Measurements from ENCODE around the gene MFAP4. TPM values are rescaled to one million over a fixed set of nuclear protein-coding genes. Genes with fewer than 3 reads are reported as not detected.
A peak's percentile ranks its signal among the peaks of the same experiment; 100 is the strongest.

Gene MFAP4
- total RNA-seq, 3 donors from 2014 or later, result 0.13 to 0.48 (median 0.30) TPM

DNA sequence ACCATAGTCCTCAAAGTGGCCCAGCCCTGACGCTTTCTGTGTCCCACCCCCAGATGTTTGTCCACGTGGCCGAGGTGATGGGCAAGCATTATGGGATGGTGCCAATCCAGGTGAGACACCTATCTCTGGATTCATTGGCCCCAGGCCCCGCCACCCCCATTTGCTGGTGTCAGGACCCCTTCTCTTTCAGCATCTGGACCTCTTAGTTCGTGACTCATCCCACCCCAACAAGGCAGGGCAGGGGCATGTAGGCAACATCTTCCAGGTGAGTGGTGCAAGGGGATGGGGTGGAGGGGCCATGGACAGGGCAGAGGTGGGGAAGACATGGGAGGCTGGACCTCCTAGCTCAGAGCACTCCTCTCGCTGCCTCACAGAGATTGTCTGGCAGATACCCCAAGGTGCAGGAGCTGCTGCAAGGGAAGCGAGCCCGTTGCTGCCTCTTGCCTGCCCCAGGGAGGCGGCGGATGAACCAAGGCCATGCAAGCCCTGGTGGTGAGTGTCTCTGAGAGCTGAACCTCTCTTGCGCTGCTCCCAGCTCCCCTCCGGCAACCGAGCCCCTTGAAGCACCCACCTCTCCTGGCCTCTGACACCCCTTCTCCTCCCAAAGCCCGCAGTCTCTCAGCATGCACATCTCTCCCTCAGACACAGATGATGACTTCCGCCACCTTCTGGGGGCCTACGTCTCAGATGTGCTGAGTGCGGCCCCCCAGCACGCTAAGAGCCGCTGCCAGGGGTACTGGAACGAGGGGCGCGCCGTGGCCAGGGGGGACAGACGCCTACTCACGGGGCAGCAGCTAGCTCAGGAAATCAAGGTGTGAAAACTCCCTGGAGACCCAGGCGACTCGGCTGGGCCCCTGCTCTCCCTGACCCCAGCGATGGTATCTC is 27.6 kb upstream of the MFAP4 start:
- no peak overlapping the region for H3K4me3 Mint-ChIP-seq
- ATAC-seq, result no peak
- peaks cover 4% of the 10 kb centered on the region for H3K27me3 Mint-ChIP-seq (ENCODE audit: low read depth)
- no peak for DNase-seq
- no peaks in the 10 kb centered on the region for H3K36me3 Mint-ChIP-seq (ENCODE audit: insufficient read depth)
- H3K4me1 Mint-ChIP-seq (ENCODE audit: low read depth), result peaks cover 13% of the 10 kb centered on the region
- H3K9me3 Mint-ChIP-seq, result no peaks in the 10 kb centered on the region

DNA sequence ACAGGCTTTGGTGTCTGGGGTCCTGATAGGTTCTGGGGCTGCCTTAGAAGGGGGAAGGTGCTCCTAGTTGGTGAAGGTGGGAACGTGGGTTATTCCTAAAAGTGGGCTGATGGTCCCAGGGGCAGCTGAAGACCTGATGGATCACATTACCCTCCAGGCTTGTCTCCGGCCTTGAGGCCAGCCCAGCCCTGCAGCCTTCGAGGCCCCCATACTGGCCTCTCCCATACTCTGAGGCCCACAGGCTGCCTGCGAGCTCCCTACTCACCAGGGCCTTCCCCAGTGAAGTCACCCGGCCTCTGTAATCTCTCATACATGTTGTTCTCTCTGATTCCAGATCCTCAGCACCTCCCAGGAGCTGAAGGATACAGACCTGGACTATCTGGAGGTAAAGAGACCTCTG is 26.8 kb upstream of the MFAP4 start:
- H3K4me3 Mint-ChIP-seq, result no peak overlapping the region

DNA sequence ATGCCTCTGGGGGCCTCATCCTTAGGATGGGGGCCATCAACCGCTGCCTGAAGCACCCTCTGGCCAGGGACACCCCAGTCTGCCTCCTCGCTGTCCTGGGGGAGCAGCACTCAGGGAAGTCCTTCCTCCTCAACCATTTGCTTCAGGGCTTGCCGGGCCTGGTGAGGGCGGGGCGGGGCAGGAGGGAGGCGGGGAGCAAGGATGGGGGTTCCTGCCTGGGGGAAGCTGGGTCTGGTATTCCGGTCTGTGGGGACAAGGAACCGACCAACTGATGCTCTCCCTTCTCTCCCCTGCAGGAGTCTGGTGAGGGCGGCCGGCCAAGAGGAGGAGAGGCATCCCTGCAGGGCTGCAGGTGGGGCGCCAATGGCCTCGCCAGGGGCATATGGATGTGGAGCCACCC is 26.0 kb upstream of the MFAP4 start:
- Mint-ChIP-seq H3K27me3 (ENCODE audit: low read depth) (peaks cover 4% of the 10 kb centered on the region), H3K36me3 (ENCODE audit: insufficient read depth) (no peaks in the 10 kb centered on the region), H3K9me3 (no peaks in the 10 kb centered on the region), H3K4me1 (ENCODE audit: low read depth) (peaks cover 7% of the 10 kb centered on the region), H3K4me3 (no peak overlapping the region)
- DNase-seq (no peak), ATAC-seq (no peak)

More for the DNA sequence above, 26.8 kb upstream of the MFAP4 start:
- Mint-ChIP-seq H3K4me1 (ENCODE audit: low read depth) (peaks cover 13% of the 10 kb centered on the region), H3K9me3 (no peaks in the 10 kb centered on the region), H3K36me3 (ENCODE audit: insufficient read depth) (no peaks in the 10 kb centered on the region), H3K27me3 (ENCODE audit: low read depth) (peaks cover 4% of the 10 kb centered on the region)
- ATAC-seq (no peak), DNase-seq (no peak)

DNA sequence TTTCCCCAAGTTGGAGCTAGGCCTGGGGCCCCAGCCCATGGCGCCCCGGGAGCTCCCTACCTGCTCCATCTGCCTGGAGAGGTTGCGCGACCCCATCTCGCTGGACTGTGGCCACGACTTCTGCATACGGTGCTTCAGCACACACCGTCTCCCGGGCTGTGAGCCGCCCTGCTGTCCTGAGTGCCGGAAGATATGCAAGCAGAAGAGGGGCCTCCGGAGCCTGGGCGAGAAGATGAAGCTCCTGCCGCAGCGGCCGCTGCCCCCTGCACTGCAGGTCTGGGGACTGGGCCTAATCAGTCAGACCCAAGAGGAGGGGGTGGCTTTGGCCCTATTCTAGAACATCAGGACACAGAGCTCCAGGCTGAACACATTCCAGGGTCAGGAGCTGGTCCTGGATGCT is 25.5 kb upstream of the MFAP4 start:
- H3K4me3 Mint-ChIP-seq, result no peak overlapping the region
- peaks cover 4% of the 10 kb centered on the region for H3K27me3 Mint-ChIP-seq (ENCODE audit: low read depth)
- no peak for ATAC-seq
- no peaks in the 10 kb centered on the region for H3K36me3 Mint-ChIP-seq (ENCODE audit: insufficient read depth)
- H3K4me1 Mint-ChIP-seq (ENCODE audit: low read depth), result peaks cover 2% of the 10 kb centered on the region
- no peak for DNase-seq
- no peaks in the 10 kb centered on the region for H3K9me3 Mint-ChIP-seq

DNA sequence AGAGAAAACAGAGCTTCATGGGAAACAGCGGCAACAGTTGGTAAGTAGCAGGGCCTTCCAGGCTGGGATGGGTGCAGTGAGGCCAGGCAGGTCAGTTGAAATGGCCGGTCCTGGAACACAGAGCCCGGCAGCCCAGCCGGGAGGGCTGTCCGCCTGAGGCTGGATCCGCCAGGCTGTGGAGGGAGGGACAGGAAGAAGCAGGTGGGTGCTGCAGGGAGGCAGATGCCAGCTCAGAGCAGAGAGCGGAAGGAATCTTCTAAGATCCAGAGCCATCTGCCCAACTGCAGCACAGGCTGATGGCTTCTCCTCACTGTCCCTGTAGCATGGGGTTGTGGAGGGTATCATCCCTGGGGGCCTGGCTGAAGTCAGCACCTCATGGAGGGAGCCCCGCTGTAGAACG is 24.6 kb upstream of the MFAP4 start:
- H3K9me3 Mint-ChIP-seq, result no peaks in the 10 kb centered on the region
- DNase-seq (no peak), ATAC-seq (no peak)
- H3K27me3 Mint-ChIP-seq (ENCODE audit: low read depth), result peaks cover 4% of the 10 kb centered on the region
- H3K4me1 Mint-ChIP-seq (ENCODE audit: low read depth), result no peaks in the 10 kb centered on the region
- H3K4me3 Mint-ChIP-seq, result no peak overlapping the region
- no peaks in the 10 kb centered on the region for H3K36me3 Mint-ChIP-seq (ENCODE audit: insufficient read depth)

DNA sequence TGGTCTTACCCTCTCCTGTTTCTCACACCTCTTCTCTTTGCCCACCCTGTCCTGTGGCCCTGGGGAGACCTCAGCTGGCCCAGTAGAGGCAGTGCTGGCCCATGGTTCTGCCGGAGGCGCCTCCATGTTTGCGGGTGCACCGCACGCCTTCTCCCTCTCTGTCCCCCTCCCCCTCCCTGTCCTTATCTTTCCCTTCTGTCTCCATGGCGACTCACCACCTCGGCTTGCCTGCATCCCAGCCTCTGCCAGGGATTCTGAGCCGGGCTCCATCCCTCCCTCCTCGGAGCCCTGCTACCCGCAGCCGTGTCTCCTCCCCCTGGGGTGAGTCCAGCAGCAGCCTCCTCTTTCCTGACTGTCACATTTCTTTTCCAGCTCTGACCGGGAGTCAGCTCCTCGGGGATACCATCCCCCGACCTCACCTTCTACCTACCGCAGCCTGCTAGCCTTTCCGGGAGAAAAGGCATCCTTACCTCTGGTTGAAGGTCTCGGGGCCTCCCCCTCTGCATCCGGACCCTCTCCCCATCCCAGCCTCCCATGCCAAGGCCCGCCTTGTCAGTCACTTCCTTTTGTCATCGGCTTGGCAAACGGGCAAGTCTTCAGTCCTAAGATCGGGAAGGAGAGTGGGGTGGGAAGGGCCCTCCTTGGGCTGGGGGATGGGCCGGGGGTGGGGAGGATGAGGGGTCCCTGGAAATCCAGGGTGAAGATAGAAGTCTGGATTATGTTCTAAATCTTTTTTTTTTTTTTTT is 24.1 kb upstream of the MFAP4 start, which contains the start of gene RNF112:
Gene RNF112 (plus strand): TSS at position 358 of the 746 bp plus-strand sequence. CDS start 177 bp downstream, at position 535.
- Mint-ChIP-seq H3K27me3 (ENCODE audit: low read depth) (peaks cover 4% of the 10 kb centered on the region), H3K36me3 (ENCODE audit: insufficient read depth) (no peaks in the 10 kb centered on the region), H3K4me3 (no peak within 1 kb of the TSS), H3K9me3 (no peaks in the 10 kb centered on the region), H3K4me1 (ENCODE audit: low read depth) (no peaks in the 10 kb centered on the region)
- DNase-seq, result no peak
- ATAC-seq, result no peak

DNA sequence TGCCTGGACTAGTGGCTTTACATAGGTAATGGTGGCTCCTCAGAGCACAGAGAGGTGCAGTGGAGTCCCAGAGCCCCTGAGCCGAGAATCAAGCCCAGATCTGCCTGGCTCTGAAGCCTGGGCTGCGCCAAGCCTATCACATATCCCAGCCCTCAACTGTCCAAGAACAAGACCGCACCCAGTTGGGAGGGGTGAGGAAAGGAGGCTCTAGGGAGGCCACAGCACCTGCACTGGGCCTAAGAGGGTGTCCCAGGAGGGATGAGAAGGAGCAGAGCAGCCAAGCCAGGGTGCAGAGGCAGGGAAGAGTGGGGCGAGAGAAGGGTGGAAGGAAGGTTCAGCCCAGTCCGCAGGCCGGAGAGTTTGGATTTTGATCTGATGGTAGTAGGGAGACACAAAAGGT is 23.1 kb upstream of the MFAP4 start:
- no peak for DNase-seq
- Mint-ChIP-seq H3K36me3 (ENCODE audit: insufficient read depth) (no peaks in the 10 kb centered on the region), H3K4me1 (ENCODE audit: low read depth) (no peaks in the 10 kb centered on the region), H3K9me3 (no peaks in the 10 kb centered on the region), H3K4me3 (no peak overlapping the region), H3K27me3 (ENCODE audit: low read depth) (peaks cover 4% of the 10 kb centered on the region)
- ATAC-seq, result no peak

DNA sequence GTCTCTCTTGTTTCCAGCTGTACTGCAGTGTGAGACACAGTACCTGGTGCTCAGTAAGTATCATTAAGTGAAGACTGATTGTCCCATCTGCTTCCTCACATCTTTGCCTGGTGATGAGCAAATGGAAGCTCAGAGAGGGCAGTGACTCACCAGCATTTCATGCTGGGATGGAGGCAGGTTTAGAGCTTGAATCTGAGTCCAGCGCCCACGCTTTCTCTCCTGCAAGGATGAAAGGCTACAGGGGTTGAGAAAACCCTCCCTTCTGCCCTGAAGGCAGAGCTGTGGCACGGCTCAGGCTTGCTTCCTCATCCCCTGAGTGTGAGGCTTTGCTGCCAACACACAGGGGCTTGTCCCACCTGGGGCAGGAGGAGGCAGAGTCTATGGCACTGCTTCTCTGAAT is 22.5 kb upstream of the MFAP4 start:
- ATAC-seq (peak; percentile 18 to 56), DNase-seq (no peak)
- H3K27me3 Mint-ChIP-seq (ENCODE audit: low read depth), result peaks cover 4% of the 10 kb centered on the region
- no peaks in the 10 kb centered on the region for H3K4me1 Mint-ChIP-seq (ENCODE audit: low read depth)
- no peak overlapping the region for H3K4me3 Mint-ChIP-seq
- no peaks in the 10 kb centered on the region for H3K9me3 Mint-ChIP-seq
- no peaks in the 10 kb centered on the region for H3K36me3 Mint-ChIP-seq (ENCODE audit: insufficient read depth)

DNA sequence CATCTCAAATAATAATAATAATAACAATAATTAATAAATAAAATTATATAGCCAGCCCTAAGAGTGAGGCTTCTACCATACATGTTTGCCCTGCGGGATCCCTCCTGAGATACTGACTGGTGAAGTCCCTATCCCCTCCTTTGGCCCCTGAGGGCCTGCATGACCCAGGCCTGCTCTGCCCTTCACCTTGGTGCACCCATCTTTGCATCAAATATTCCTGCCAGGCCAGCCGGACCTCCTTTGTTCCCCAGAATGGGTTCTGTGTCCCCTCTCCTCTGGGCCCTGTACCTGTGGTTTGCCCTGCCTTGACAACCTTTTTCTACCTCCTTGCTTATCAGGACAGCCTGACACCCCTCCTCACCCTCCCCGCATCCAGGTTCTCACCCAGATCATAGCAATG is 22.1 kb upstream of the MFAP4 start:
- DNase-seq, result no peak
- no peaks in the 10 kb centered on the region for H3K4me1 Mint-ChIP-seq (ENCODE audit: low read depth)
- H3K36me3 Mint-ChIP-seq (ENCODE audit: insufficient read depth), result no peaks in the 10 kb centered on the region
- H3K27me3 Mint-ChIP-seq (ENCODE audit: low read depth), result peaks cover 4% of the 10 kb centered on the region
- H3K9me3 Mint-ChIP-seq, result no peaks in the 10 kb centered on the region
- no peak for ATAC-seq
- no peak overlapping the region for H3K4me3 Mint-ChIP-seq

DNA sequence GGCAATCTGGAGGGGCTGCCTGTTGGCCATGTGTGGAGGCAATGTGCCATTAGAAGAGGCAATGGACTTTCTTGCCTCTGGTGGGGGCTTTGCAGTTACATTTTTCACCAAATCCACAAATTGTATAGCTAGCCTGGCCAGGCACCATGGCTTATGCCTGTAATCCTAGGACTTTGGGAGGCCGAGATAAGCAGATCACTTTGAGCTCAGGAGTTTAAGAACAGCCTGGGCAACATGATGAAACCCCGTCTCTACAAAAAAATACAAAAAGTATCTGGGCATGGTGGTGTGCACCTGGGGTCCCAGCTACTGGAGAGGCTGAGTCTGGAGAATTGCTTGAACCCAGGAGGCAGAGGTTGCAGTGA is 21.3 kb upstream of the MFAP4 start:
- DNase-seq, result no peak
- H3K27me3 Mint-ChIP-seq (ENCODE audit: low read depth), result peaks cover 3% of the 10 kb centered on the region
- H3K4me3 Mint-ChIP-seq, result no peak overlapping the region
- H3K4me1 Mint-ChIP-seq (ENCODE audit: low read depth), result no peaks in the 10 kb centered on the region
- no peaks in the 10 kb centered on the region for H3K9me3 Mint-ChIP-seq
- H3K36me3 Mint-ChIP-seq (ENCODE audit: insufficient read depth), result no peaks in the 10 kb centered on the region
- no peak for ATAC-seq

DNA sequence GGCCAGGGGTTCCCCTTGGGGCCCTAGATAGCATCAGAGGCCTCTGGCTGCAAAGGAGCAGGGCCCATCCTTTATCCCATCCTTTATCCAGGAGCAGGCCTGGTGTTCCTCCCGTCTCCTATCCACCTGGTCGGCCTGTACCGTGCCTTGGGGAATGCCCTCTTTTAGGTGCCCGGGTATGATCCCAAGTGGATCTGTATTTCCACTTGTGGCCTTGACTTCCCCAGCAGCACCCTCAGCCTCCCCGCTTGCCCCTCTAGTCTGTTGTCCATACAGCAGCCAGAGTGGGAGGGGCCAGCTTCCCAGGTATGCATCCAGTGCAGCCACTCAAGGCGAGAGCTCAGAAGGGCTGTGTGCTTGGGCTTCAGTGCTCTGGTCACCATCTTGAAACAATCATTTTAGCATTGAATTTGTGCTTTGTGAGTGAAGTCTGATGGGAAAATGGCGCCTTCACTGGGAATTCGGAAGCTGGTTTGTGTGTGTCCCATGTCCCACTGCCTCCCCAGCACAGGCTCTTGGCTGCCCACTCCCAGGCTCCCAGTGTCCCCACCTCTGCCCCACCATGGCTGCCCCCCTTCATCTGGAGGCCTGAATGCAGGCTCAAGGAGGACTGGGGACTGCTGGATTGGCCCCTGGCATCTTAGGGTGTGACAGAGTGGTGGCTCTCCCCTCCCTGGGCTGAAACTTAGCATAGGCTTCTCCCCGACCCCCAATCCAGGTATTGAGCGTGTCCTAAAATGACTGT is 20.8 kb upstream of the MFAP4 start:
- H3K27me3 Mint-ChIP-seq (ENCODE audit: low read depth), result peaks cover 2% of the 10 kb centered on the region
- no peak overlapping the region for H3K4me3 Mint-ChIP-seq
- H3K36me3 Mint-ChIP-seq (ENCODE audit: insufficient read depth), result no peaks in the 10 kb centered on the region
- no peak for ATAC-seq
- no peak for DNase-seq
- H3K9me3 Mint-ChIP-seq, result no peaks in the 10 kb centered on the region
- no peaks in the 10 kb centered on the region for H3K4me1 Mint-ChIP-seq (ENCODE audit: low read depth)

DNA sequence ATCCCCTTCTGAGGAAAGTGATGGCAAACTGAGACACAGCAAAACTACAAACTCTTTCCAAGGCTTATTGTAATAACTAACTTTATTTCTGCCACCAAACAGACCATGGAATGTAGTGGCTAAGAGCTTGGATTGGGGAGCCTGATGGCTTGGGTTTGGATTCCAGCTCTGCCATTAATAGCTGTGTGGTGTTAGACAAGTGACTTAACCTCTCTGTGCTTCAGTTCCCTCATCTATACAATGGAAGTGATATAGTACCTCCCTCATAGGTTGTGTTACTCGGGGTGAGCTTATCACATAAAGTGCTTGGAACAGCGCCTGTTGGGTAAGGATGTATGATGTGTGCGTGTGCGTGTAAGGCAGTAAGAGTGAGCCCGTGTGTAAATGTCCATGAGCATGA is 18.1 kb upstream of the MFAP4 start:
- ATAC-seq (no peak), DNase-seq (no peak)
- no peaks in the 10 kb centered on the region for H3K36me3 Mint-ChIP-seq (ENCODE audit: insufficient read depth)
- H3K9me3 Mint-ChIP-seq, result no peaks in the 10 kb centered on the region
- H3K27me3 Mint-ChIP-seq (ENCODE audit: low read depth), result no peaks in the 10 kb centered on the region
- H3K4me3 Mint-ChIP-seq, result no peak overlapping the region
- no peaks in the 10 kb centered on the region for H3K4me1 Mint-ChIP-seq (ENCODE audit: low read depth)

DNA sequence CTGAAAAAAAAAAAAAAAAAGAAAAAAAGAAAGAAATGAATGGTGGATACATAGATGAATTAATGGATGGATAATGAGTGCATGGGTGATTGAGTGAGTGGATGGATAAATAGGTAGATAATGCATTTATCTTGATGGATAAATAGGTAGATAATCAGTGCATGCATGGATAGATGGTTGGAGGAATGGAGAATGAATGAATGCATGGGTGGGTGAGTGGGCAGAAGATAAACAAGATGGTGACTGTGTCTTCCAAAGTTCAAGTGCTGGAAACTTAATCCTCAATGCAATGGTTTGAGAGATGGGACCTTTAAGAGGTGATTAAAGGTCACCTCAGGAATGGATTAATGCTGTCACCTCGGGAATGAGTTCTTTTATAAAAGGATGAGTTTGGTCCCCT is 17.3 kb upstream of the MFAP4 start:
- Mint-ChIP-seq H3K36me3 (ENCODE audit: insufficient read depth) (no peaks in the 10 kb centered on the region), H3K4me3 (no peak overlapping the region), H3K9me3 (no peaks in the 10 kb centered on the region), H3K4me1 (ENCODE audit: low read depth) (no peaks in the 10 kb centered on the region), H3K27me3 (ENCODE audit: low read depth) (no peaks in the 10 kb centered on the region)
- DNase-seq (no peak), ATAC-seq (no peak)

DNA sequence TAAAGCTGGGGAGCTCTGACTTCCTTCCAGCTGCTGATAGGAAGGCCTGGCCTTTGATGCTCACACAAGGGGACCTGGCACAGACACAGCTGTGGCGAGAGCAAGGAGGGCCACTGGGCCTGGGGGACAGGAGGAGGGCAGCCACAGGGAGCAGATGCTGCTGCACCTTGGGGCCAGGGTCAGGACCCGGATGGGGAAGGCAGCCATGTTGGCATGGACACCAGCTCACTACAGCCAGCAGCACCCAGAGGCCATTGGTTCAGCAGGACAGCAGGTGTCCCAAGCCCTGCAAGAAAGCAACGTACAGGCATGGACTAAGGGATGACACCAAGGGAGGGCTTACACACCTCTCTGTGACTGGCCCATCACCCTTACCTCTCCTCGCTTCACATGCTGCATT is 16.0 kb upstream of the MFAP4 start:
- no peak for ATAC-seq
- H3K9me3 Mint-ChIP-seq, result no peaks in the 10 kb centered on the region
- no peaks in the 10 kb centered on the region for H3K27me3 Mint-ChIP-seq (ENCODE audit: low read depth)
- no peak overlapping the region for H3K4me3 Mint-ChIP-seq
- no peak for DNase-seq
- no peaks in the 10 kb centered on the region for H3K36me3 Mint-ChIP-seq (ENCODE audit: insufficient read depth)
- no peaks in the 10 kb centered on the region for H3K4me1 Mint-ChIP-seq (ENCODE audit: low read depth)

Measured in activated T-cell treated with anti-CD3 and anti-CD28 coated beads, Interleukin-2, amount 50 U/mL, for 4 hours (primary cell).